ENCODE results near the gene MEOX2.
A peak's percentile ranks its signal among the peaks of the same experiment; 100 is the strongest.

MEOX2 gene

DNA sequence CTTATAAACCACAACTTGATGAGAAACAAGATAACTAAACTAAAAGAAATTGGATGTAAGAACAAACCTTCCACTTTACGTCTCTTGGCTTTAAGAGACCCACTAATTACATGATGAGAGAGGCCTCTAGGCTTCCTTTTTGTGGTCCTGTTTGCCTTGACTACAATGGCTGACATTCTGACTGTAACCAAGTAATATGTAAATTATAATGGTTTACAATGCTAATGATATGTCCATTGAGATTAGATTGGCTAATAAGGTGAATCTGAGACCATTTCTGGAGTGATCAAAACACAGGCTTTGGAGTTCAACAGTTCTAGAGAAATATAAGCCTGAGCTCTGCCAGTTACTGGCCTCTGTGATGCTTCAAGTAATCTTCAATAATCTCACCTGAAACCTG, 85.3 kb downstream of the MEOX2 start:
- in situ Hi-C loops (cut with HindIII; ENCODE audit: low pct_unique_long_range_greater_than_20kb, low sequenced_read_pairs) = no loop called here
- no peak for DNase-seq (ENCODE audit: low read depth in 1 of 2, low spot score in 1 of 2)
- TF ChIP-seq JUND (IDR thresholded peaks at IDR 0.05; ENCODE audit: low read depth) = no peak

DNA sequence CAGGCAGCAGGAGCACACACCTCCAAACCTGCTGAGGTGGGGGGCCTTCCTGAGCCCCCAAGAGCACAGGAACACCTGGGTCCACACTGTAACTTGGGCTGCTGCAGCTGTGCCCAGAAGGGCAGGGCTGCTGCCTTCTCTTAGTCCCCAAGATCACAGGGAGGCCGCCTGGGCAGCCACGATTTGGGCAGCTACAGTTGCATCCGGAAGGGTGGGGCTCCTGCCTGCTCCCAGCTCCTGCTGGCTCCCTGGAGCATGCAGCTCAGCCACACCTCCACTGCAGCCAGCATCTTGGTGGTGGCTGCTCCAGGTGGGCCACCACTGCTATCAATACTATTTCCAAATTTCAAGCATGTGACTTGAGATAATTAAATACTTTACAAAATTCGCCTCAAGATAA, 86.2 kb downstream of the MEOX2 start:
- DNase-seq (ENCODE audit: low read depth in 1 of 2, low spot score in 1 of 2) = no peak
- in situ Hi-C loops (cut with HindIII; ENCODE audit: low pct_unique_long_range_greater_than_20kb, low sequenced_read_pairs) = no loop called here
- TF ChIP-seq JUND (IDR thresholded peaks at IDR 0.05; ENCODE audit: low read depth) = no peak

DNA sequence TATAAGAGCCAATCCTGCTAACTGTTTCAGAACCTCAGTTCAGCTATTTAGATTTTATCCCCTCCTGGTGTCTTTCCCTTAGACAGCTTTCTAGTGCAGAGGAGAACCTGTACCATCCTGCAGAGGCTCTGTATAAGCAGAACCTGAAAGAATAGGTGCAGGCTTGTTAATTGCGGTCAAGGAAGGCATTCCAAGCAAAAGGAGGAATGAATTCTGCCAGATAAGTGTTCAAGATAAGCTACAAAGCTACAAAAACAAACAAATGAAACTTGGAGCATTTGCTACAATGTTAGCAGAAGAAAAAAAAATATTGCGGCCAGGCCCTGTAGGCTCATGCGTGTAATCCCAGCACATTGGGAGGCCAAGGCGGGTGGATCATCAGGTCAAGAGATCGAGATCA, 92.0 kb downstream of the MEOX2 start:
- no peak for TF ChIP-seq JUND (IDR thresholded peaks at IDR 0.05; ENCODE audit: low read depth)
- in situ Hi-C loops (cut with HindIII; ENCODE audit: low pct_unique_long_range_greater_than_20kb, low sequenced_read_pairs) = no loop called here
- DNase-seq (ENCODE audit: low read depth in 1 of 2, low spot score in 1 of 2) = peak in 1 of 2 experiments; percentile 56

DNA sequence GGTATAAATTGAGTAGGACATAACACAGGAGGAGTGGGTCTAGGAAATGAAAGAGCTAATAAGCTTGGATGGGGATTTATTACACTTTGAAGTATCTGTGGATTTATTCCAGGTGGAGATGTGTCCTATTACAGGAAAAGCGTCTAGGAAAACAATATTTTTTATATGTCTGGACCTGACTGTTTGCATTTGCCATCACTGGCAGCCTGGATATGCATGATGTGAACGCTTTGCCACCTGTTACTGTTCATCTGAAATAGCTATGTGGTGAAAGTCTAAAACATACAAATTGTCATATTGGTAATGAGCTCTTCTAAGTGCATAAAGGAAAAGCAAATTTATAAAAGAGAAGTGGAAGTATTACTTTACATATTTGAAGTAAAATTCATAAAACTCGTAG, 93.1 kb downstream of the MEOX2 start:
- no peak for DNase-seq (ENCODE audit: low read depth in 1 of 2, low spot score in 1 of 2)
- TF ChIP-seq JUND (IDR thresholded peaks at IDR 0.05; ENCODE audit: low read depth) = no peak
- in situ Hi-C loops (cut with HindIII; ENCODE audit: low pct_unique_long_range_greater_than_20kb, low sequenced_read_pairs) = no loop called here

DNA sequence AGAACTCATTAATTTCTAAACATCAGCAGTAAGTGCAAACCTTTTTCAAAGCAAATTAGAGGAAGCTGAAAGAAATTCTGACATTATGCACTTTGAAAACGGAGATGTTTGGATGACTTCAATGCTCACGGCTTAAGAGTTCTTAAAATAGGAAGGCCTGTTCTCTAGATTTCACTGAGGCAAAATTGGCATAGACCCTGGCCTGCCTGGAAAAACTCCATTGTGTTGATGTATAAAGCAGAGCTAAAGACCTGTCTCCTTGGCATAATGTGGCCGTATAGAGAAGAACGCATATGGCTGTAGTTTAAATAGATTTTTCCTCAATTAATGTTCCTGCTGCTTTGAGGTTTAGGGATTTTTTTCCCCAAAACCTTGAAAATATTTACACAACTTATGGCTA, 100.2 kb downstream of the MEOX2 start:
- in situ Hi-C loops (cut with HindIII; ENCODE audit: low pct_unique_long_range_greater_than_20kb, low sequenced_read_pairs) = no loop called here
- no peak for TF ChIP-seq JUND (IDR thresholded peaks at IDR 0.05; ENCODE audit: low read depth)
- no peak for DNase-seq (ENCODE audit: low read depth in 1 of 2, low spot score in 1 of 2)

DNA sequence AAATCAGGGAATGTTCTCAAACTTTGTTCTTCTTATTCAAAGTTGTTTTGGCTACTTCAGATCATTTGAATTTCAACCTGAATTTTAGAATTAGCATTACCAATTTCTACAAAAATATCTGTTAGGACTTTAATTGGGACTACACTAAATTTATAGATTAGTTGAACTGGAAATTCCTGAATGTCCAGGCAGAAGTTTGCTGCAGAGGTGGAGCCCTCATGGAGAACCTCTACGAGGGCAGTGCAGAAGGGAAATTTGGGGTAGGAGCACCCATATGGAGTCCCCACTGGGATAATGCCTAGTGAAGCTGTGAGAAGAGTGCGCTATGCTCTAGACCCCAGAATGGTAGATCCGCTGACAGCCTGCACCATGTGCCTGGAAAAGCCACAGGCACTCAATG, 101.9 kb downstream of the MEOX2 start:
- no peak for DNase-seq (ENCODE audit: low read depth in 1 of 2, low spot score in 1 of 2)
- in situ Hi-C loops (cut with HindIII; ENCODE audit: low pct_unique_long_range_greater_than_20kb, low sequenced_read_pairs) = no loop called here
- TF ChIP-seq JUND (IDR thresholded peaks at IDR 0.05; ENCODE audit: low read depth) = no peak

DNA sequence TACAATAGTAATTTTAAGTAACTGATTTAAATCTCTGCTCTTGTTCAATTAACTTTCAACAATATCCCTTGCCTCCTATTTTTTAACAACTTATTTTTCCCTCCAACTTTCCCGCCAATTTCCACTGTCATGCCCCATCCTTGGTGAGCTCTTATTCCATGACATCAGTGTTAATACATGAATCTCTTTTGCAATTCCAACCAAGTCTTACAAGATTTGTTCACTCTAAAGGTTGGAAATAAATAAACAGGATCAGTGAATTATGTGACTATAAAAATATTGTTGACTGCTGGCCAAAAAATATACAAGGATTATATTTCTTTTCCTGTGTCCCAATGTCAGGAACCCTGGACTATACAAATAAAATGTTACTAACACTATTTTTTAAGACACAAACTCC, 103.7 kb downstream of the MEOX2 start:
- in situ Hi-C loops (cut with HindIII; ENCODE audit: low pct_unique_long_range_greater_than_20kb, low sequenced_read_pairs) = no loop called here
- TF ChIP-seq JUND (IDR thresholded peaks at IDR 0.05; ENCODE audit: low read depth) = no peak
- no peak for DNase-seq (ENCODE audit: low read depth in 1 of 2, low spot score in 1 of 2)

DNA sequence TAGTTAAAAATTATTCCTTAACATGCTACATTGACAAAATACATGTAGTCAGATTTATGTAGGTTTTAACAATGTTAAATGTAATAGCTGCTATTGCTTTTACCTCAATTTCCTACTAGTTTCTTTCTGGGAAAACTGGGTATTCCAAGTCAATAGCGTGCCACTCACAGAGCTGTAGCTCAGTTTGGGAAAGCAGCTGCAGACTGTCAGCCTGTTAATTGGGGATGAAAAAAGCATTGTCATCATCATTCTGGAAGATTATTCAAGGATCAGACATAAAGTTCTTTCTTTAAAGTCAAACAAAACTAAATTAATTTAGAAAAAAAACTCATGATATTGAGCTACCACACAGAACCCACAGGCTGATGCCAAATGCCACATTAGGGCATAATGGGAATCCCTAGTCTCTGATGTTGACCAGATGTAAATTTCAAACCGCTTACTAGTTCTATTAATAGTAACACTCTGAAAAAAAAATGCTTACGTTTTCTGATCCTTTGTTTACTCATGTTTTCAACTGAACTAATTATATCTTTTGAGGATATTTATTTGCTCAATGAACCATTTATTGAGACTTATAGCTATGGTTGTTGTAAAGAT, 105.0 kb downstream of the MEOX2 start:
- no peak for DNase-seq (ENCODE audit: low read depth in 1 of 2, low spot score in 1 of 2)
- no peak for TF ChIP-seq JUND (IDR thresholded peaks at IDR 0.05; ENCODE audit: low read depth)
- in situ Hi-C loops (cut with HindIII; ENCODE audit: low pct_unique_long_range_greater_than_20kb, low sequenced_read_pairs) = no loop called here

DNA sequence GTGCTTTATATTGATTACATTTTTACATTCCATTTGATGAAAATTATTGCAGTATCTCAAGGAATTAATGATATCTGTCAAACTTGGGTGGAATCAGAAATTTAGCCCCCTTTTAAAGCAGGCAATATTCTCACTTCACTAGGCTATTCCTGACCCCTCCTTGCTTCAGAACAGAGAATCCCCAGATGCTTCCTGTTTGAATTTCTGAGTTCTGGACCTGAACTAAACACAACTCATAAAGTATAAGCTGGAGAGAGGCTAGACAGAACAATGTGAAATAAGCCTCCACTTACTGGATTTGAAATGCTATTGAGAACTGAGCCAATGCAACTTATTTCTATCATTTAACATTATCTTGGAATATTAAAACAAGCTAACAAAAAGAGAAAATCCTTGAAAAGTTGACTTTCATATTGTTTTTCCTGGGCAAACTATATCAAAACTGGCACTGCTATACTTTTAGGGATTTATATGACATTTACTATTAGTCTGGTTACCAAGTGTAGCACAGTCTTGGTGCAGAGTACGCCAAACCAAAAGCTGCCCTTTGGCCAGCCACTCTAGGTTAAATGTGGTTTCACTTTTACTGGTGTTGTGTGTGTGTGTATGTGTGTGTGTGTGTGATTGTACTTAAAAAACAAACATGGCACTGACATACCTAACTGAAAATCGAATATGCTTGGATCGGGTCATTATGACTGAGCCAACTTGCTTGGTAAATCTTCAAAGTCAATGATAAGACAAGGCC, 105.7 kb downstream of the MEOX2 start:
- DNase-seq (ENCODE audit: low read depth in 1 of 2, low spot score in 1 of 2) = no peak
- no peak for TF ChIP-seq JUND (IDR thresholded peaks at IDR 0.05; ENCODE audit: low read depth)
- in situ Hi-C loops (cut with HindIII; ENCODE audit: low pct_unique_long_range_greater_than_20kb, low sequenced_read_pairs) = no loop called here

DNA sequence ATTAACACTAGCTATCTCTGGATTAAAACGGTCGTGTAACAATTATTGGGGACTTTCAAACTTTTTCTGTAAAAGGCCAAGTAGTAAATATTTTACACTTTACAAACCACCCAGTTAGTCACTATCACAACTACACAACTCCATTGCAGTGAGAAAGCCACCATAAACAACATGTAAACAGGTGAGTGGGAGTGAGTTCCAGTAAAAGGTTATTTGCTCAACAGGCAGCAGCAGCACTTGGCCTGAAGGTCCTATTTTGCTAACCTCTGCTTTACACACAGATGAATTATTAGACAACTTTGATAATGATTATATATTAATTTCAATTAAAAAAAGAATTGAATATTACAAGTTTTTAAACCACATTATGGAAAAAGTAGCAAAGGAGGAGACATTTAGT, 108.9 kb downstream of the MEOX2 start:
- TF ChIP-seq JUND (IDR thresholded peaks at IDR 0.05; ENCODE audit: low read depth) = no peak
- in situ Hi-C loops (cut with HindIII; ENCODE audit: low pct_unique_long_range_greater_than_20kb, low sequenced_read_pairs) = no loop called here
- DNase-seq (ENCODE audit: low read depth in 1 of 2, low spot score in 1 of 2) = no peak

DNA sequence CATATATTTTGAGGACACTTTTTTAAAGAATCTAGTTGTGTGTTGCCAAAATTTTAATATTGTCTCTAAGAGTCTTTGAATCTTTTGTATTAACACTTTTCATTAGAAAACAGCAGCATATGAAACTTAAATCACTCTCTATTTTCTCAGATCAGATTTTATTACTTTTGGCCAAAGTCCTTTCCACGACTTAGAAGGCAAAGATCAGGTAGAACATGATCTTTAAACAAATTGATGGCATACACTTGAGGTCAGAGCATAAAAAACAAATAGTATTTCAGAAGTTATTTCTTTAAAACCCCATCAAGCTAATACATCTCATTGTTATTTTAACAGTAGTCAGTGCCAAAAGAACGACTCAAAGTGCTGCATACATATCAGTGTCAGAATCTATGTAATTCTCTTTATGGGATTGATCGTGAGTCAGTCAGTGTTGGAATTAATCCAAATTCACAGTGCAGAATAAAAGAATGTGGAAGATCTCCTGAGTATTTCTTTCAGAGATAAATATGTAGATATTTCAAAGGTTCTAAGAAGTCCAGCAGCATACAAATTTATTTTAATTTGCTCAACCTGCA, 115.1 kb downstream of the MEOX2 start:
- in situ Hi-C loops (cut with HindIII; ENCODE audit: low pct_unique_long_range_greater_than_20kb, low sequenced_read_pairs) = no loop called here
- TF ChIP-seq JUND (IDR thresholded peaks at IDR 0.05; ENCODE audit: low read depth) = no peak
- no peak for DNase-seq (ENCODE audit: low read depth in 1 of 2, low spot score in 1 of 2)

DNA sequence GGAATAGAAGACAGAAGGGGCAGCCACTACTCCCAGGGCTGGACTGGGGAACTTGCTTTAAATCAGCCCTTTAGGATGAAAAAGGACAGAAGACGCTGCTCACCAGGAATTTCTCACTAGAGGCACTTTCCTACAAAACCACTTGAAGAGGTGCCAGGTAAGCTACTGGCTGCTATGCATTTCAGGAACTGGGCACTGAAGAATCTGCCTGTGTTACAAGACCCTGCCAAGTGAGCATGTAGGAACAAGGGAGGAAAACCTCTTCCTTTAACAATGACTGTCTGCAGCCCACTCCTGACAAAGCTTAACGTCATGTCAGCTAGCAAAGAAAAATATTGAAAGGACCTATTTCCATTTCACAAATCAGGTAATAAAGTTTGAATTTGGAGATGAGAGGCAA, 118.8 kb downstream of the MEOX2 start:
- peak in 1 of 2 experiments; percentile 28 for DNase-seq (ENCODE audit: low read depth in 1 of 2, low spot score in 1 of 2)
- in situ Hi-C loops (cut with HindIII; ENCODE audit: low pct_unique_long_range_greater_than_20kb, low sequenced_read_pairs) = no loop called here
- TF ChIP-seq JUND (IDR thresholded peaks at IDR 0.05; ENCODE audit: low read depth) = no peak

DNA sequence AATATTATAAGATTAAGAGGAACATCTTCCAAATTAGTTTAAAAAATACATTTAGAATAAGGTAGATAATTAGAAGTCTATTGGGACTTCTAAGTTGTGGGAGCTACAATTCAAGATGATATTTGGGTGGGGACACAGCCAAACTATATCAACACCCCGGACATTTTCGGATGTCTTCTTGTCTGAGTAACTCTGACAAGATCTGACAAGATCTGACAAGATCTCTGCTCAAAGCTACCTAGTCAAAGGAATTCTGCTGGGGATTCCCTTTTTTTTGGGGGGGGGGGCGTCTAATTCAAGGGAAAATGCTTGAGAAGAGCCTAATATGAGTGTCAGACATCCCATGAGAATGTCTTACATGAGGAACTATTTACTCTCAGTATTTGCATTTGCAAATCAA, 119.4 kb downstream of the MEOX2 start:
- TF ChIP-seq JUND (IDR thresholded peaks at IDR 0.05; ENCODE audit: low read depth) = no peak
- in situ Hi-C loops (cut with HindIII; ENCODE audit: low pct_unique_long_range_greater_than_20kb, low sequenced_read_pairs) = no loop called here
- DNase-seq (ENCODE audit: low read depth in 1 of 2, low spot score in 1 of 2) = no peak

Measured in T47D (cell line).